GM06990 (cell line): ENCODE data around the gene CXorf65.

Experiments
- DNase-seq: peaks from one replicate; pipeline ENCODE4 v3.0.0-alpha.2; 2011; ENCODE audit not compliant: insufficient read length; ENCODE audit errors: extremely low read depth
- H3K27me3 ChIP-seq: replicated peaks from 2 replicates; pipeline ENCODE4 v1.6.0; 2011; ENCODE audit warnings: low read length; ENCODE audit not compliant: control insufficient read depth, insufficient read depth
- H3K36me3 ChIP-seq: 2 replicates; pipeline ENCODE4 v1.5.1; 2011; ENCODE audit warnings: low read length; ENCODE audit not compliant: control insufficient read depth, insufficient read depth
- H3K4me3 ChIP-seq: replicated peaks from 2 replicates; pipeline ENCODE4 v1.5.1; 2011; ENCODE audit warnings: low read depth, mild to moderate bottlenecking, control low read depth, low read length
- CTCF ChIP-seq: IDR thresholded peaks from 2 replicates; pipeline ENCODE4 v1.5.1; 2011; ENCODE audit warnings: low read length, control low read depth, mild to moderate bottlenecking, inconsistent platforms; ENCODE audit not compliant: insufficient read depth, poor library complexity, severe bottlenecking

CXorf65 gene

GRCh38 chrX:71147496-71148277 lies 41.1 kb upstream of the CXorf65 start:
- TF ChIP-seq CTCF: no peak
- no peak for DNase-seq
- Histone ChIP-seq H3K36me3 (no peaks in the 10 kb centered on the region; the same call in 1 of the 2 replicates), H3K27me3 (no peaks in the 10 kb centered on the region), H3K4me3 (no peak overlapping the region)

- H3K27me3 ChIP-seq: no peaks in the 10 kb centered on the region
- no peak for TF ChIP-seq CTCF
Observed at GRCh38 chrX:71144651-71145050, 38.1 kb upstream of the CXorf65 start, which contains the start of gene NLGN3. Gene NLGN3, plus strand, starts transcription at chrX:71144841. Its CDS starts 2,909 bp downstream, at chrX:71147750.

GRCh38 chrX:71143508-71143907 lies 37.0 kb upstream of the CXorf65 start:
- Histone ChIP-seq H3K4me3 (no peak overlapping the region), H3K27me3 (no peaks in the 10 kb centered on the region), H3K36me3 (peaks cover 3% of the 10 kb centered on the region)
- DNase-seq: no peak
- no peak for TF ChIP-seq CTCF

More at GRCh38 chrX:71144651-71145050, 38.1 kb upstream of the CXorf65 start, which contains the start of gene NLGN3:
- peaks cover 3% of the 10 kb centered on the region for H3K36me3 ChIP-seq
- DNase-seq: no peak
- no peak within 1 kb of the TSS for H3K4me3 ChIP-seq

- TF ChIP-seq CTCF: no peak
- DNase-seq: no peak
- Histone ChIP-seq H3K36me3 (peaks cover 5% of the 10 kb centered on the region), H3K4me3 (no peak overlapping the region), H3K27me3 (no peaks in the 10 kb centered on the region)
Observed at GRCh38 chrX:71140440-71140839, 33.9 kb upstream of the CXorf65 start.

GRCh38 chrX:71131510-71131909 lies 25.0 kb upstream of the CXorf65 start:
- H3K27me3 ChIP-seq: no peaks in the 10 kb centered on the region
- no peak for DNase-seq
- H3K36me3 ChIP-seq: peaks cover 12% of the 10 kb centered on the region
- no peak for TF ChIP-seq CTCF
- H3K4me3 ChIP-seq: no peak overlapping the region
